Adrenal gland (tissue), 12 donors: ENCODE data around the gene PPP1R14B. TPM values are rescaled to one million over a fixed set of nuclear protein-coding genes. Genes with fewer than 3 reads are reported as not detected.

ENCODE experiments used
- DNase-seq, 7 donors: peaks; one replicate each; pipeline ENCODE4 v3.0.0-alpha.2; 2019 to 2020
- H3K27ac ChIP-seq, 5 donors: fragments of 200-600 bp; sonication (generic) in 4 of 5; 1 replicate in 3 of 5; 2 replicates in 2 of 5; pipeline versions ENCODE4 v1.5.1 to v1.8.0; 2016 to 2020; ENCODE audit warnings: mild to moderate bottlenecking in 1 of 5
- H3K27me3 ChIP-seq: fragments of 200-600 bp; 2 replicates; pipeline ENCODE4 v1.8.0; 2021
- H3K36me3 ChIP-seq, 2 donors: fragments of 200-600 bp; replicated peaks in 1 of 2; 1 replicate in 1 of 2; 2 replicates in 1 of 2; pipeline versions ENCODE4 v1.5.1 to v1.8.0; 2018 to 2022
- H3K4me1 ChIP-seq, 2 donors: fragments of 200-600 bp; replicated peaks in 1 of 2; 1 replicate in 1 of 2; 2 replicates in 1 of 2; pipeline versions ENCODE4 v1.5.1 to v1.8.0; 2018 to 2021
- H3K4me3 ChIP-seq, 4 donors: fragments of 200-600 bp; sonication (generic) in 3 of 4; one replicate each; pipeline ENCODE4 v1.5.1; 2016 to 2018
- H3K9me3 ChIP-seq, 3 donors: fragments of 200-600 bp; sonication (generic) in 1 of 3; replicated peaks in 1 of 3; 1 replicate in 2 of 3; 2 replicates in 1 of 3; pipeline versions ENCODE4 v1.5.1 to v1.8.0; 2016 to 2021
- POLR2A ChIP-seq, 2 donors: fragments of 450-650 bp; IDR thresholded peaks; one replicate each; pipeline ENCODE4 v1.6.1; 2017; ENCODE audit warnings: antibody characterized with exemption in 2 of 2, mild to moderate bottlenecking in 2 of 2, moderate library complexity in 1 of 2
- WGBS, 4 donors: extraction: QIAGEN DNeasy Blood & Tissue Kit in 2 of 4; methylation state at CpG; one replicate each; pipeline versions ENCODE4 v1.1.5 to v1.1.7; 2013 to 2017; 5-methylcytosine and 5-hydroxymethylcytosine counted together
- intact Hi-C, 2 donors: fragments of 100-400 bp; cut with DNase I; formaldehyde crosslinking; loops; one replicate each; pipeline versions ENCODE4 v1.14.1 to v1.15.0; 2022 to 2023
- polyA plus RNA-seq, 3 donors: library from polyadenylated mRNA; stranded (reverse); fragments of 200-250 nt in 2 of 3; fragments of 350-450 nt in 1 of 3; fragmentation: Illumina TruSeq in 1 of 3; extraction: RNeasy Lipid Tissue Mini Kit (QIAGEN cat#74804) in 1 of 3; gene quantifications; one replicate each; pipeline ENCODE4 v1.2.3, GENCODE V29; 2013 to 2014
- total RNA-seq, 9 donors: library from RNA; depleted of rRNA in 4 of 9; stranded (reverse); fragments of >200 nt in 4 of 9; fragments of 120-200 nt in 1 of 9; fragmentation: NEBNext Ultra II Directional in 1 of 9; extraction: Animal tissue kit (Norgen Biotek cat#: 25700) in 1 of 9; gene quantifications; one replicate each; pipeline versions ENCODE4 v1.1.0 to v1.2.4, GENCODE V29; 2013 to 2023
- TF ChIP-seq, protein P1 (sequence below), 6 experiments: fragments of 450-650 bp in 4 of 6; fragments of 200-600 bp in 2 of 6; sonication (generic) in 1 of 6; IDR thresholded peaks; 1 replicate in 5 of 6; 2 replicates in 1 of 6; pipeline versions ENCODE4 v1.5.1 to v1.8.0; 2016 to 2021; ENCODE audit warnings: antibody characterized with exemption in 6 of 6, mild to moderate bottlenecking in 2 of 6, moderate library complexity in 1 of 6
- donor health status: healthy with polysubstance abuse.
- donor health status: Bipolar disorder and iron deficiency.
- donor health status: DM: yes; HTN: yes; CAD: no.
- donor health status: DM: no; HTN: no; CAD: no.
- donor health status: DM: no; HTN: no; CAD: no.
- donor health status: DM: yes; HTN: yes; CAD: no.

The PPP1R14B gene
- total and polyA plus RNA-seq, 12 donors = 77.2 to 331 (median 131) TPM

DNA sequence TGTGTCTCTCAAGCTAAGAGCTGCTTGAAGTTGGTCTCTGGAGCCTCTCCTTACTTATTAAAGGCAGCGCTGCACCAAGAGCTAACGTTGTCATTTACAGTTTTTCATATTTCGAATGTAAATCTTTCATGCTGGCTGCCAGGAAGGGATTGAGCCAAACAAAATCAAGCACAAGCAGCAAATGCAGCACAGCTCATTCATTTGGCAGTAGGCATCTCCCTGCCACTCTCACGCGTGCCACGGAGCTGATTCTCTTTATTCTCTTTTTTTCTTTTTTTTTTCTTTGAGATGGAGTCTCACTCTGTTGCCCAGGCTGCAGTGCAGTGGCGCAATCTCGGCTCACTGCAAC, 13.8 kb downstream of the PPP1R14B start:
- intact Hi-C loops = no loop called here

DNA sequence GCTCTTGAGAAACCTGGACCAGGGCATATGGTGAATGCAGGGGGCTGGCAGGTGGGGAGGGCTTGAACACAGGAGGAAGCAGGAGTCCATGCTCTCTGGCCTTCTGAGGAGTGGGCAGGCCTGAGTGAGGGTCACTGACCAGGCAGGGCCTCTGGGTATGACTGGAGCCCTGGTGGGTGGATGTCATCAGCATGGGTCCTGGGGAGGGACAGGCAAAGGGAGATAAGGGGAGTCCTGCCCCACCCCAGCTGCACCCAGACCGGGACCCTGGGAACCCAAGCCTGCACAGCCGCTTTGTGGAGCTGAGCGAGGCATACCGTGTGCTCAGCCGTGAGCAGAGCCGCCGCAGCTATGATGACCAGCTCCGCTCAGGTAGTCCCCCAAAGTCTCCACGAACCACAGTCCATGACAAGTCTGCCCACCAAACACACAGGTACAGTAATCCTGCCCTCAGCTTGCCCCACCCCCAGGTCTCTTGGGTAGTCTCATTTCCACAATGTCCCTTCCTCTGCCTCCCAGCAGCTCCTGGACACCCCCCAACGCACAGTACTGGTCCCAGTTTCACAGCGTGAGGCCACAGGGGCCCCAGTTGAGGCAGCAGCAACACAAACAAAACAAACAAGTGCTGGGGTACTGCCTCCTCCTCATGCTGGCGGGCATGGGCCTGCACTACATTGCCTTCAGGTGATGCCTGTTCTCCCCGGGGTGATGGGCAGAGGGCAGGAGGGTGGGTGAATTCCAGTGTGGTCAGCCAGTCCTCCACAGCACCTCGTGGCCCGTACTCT, 14.4 kb downstream of the PPP1R14B start:
- Histone ChIP-seq H3K9me3 (no peaks in the 10 kb centered on the region), H3K4me3 (no peak overlapping the region), H3K36me3 (peaks cover 0 to 4% of the 10 kb centered on the region in 2 donors), H3K4me1 (peaks cover 6 to 41% of the 10 kb centered on the region in 2 donors), H3K27me3 (no peaks in the 10 kb centered on the region), H3K27ac (peak overlapping the region in 1 of 5 donors; percentile 21)
- no peak for TF ChIP-seq POLR2A (IDR thresholded peaks at IDR 0.05)
- TF ChIP-seq, protein P1, sequence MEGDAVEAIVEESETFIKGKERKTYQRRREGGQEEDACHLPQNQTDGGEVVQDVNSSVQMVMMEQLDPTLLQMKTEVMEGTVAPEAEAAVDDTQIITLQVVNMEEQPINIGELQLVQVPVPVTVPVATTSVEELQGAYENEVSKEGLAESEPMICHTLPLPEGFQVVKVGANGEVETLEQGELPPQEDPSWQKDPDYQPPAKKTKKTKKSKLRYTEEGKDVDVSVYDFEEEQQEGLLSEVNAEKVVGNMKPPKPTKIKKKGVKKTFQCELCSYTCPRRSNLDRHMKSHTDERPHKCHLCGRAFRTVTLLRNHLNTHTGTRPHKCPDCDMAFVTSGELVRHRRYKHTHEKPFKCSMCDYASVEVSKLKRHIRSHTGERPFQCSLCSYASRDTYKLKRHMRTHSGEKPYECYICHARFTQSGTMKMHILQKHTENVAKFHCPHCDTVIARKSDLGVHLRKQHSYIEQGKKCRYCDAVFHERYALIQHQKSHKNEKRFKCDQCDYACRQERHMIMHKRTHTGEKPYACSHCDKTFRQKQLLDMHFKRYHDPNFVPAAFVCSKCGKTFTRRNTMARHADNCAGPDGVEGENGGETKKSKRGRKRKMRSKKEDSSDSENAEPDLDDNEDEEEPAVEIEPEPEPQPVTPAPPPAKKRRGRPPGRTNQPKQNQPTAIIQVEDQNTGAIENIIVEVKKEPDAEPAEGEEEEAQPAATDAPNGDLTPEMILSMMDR (IDR thresholded peaks at IDR 0.05) = no peak
- WGBS, 4 donors = 87 to 95% (median 88%) methylated on average over 8 to 15 of the region's 15 CpGs
- intact Hi-C loops = no loop called here
- peak in 4 of 7 donors; percentile 20 to 31 (median 25) for DNase-seq

More for the DNA sequence above, 13.8 kb downstream of the PPP1R14B start:
- no peak for DNase-seq
- Histone ChIP-seq H3K36me3 (peaks cover 0 to 9% of the 10 kb centered on the region in 2 donors), H3K9me3 (no peaks in the 10 kb centered on the region), H3K4me3 (no peak overlapping the region), H3K27me3 (no peaks in the 10 kb centered on the region), H3K27ac (no peak overlapping the region), H3K4me1 (peaks cover 5 to 35% of the 10 kb centered on the region in 2 donors)
- WGBS, 4 donors = 83 to 93% (median 87%) methylated on average over 8 of the region's 8 CpGs
- TF ChIP-seq POLR2A (IDR thresholded peaks at IDR 0.05) = no peak
- TF ChIP-seq, protein P1 (IDR thresholded peaks at IDR 0.05) = no peak

DNA sequence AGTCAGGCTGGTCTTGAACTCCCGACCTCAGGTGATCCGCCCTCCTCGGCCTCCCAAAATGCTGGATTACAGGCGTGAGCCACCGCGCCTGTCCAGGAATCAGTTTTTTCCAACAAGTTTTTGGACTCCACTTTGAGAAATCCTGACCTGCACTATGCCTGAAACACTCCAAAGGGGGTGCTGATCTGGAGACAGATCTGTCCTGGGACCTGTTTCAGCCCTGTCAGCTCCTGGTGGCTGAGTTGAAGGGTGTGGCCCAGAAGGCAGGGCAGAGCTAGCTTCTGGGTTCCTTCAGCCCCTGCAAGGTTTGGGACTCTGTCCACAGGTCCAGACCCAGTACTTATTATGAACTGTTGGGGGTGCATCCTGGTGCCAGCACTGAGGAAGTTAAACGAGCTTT, 15.2 kb downstream of the PPP1R14B start:
- TF ChIP-seq, protein P1 (IDR thresholded peaks at IDR 0.05) = no peak
- TF ChIP-seq POLR2A (IDR thresholded peaks at IDR 0.05) = no peak
- peak overlapping the region in 1 of 5 donors; percentile 94 for H3K27ac ChIP-seq
- peaks cover 15 to 49% of the 10 kb centered on the region in 2 donors for H3K4me1 ChIP-seq
- intact Hi-C loops = no loop called here
- no peaks in the 10 kb centered on the region for H3K36me3 ChIP-seq
- H3K27me3 ChIP-seq = no peaks in the 10 kb centered on the region
- H3K9me3 ChIP-seq = no peaks in the 10 kb centered on the region
- 86 to 88% (median 87%) methylated on average over 7 of the region's 7 CpGs for WGBS, 4 donors
- DNase-seq = no peak
- no peak overlapping the region for H3K4me3 ChIP-seq

DNA sequence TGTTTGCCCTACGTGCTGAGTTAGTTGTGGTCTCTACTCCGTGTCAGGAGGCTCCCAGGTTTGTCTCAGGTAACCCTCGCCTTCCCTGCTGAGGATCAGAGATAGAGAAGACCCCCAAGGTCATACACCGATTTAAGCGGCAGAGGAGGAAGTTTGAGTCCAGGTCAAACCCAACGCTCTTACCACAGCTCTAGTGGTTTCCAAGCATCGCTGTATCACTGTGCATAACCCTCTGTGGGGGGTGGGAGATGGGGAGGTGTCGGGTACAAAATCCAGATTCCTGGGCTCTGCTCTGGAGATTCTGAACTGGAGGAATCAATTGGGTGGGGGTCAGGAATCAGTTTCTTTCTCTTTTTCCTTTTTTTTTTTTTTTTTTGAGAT, 15.8 kb downstream of the PPP1R14B start:
- Histone ChIP-seq H3K9me3 (no peaks in the 10 kb centered on the region), H3K4me1 (peaks cover 16 to 52% of the 10 kb centered on the region in 2 donors), H3K4me3 (peak overlapping the region in 3 of 4 donors; percentile 7 to 81 (median 70)), H3K27me3 (no peaks in the 10 kb centered on the region), H3K36me3 (no peaks in the 10 kb centered on the region), H3K27ac (peak overlapping the region; percentile 19 to 96 (median 91))
- DNase-seq = peak in 1 of 7 donors; percentile 18
- intact Hi-C loops = no loop called here
- no peak for TF ChIP-seq POLR2A (IDR thresholded peaks at IDR 0.05)
- TF ChIP-seq, protein P1 (IDR thresholded peaks at IDR 0.05) = no peak
- WGBS, 4 donors = 5 to 14% (median 6%) methylated on average over 5 to 8 of the region's 8 CpGs
